ENCODE data around the gene BST2. TPM values are rescaled to one million over a fixed set of nuclear protein-coding genes. Genes with fewer than 3 reads are reported as not detected.

The BST2 gene
- total RNA-seq, 2 donors from 2014 or later, result 34.3 to 43.6 TPM

- WGBS, 2 donors, result 11 to 12% methylated on average over 17 to 26 of the region's 26 CpGs
- H3K27ac ChIP-seq, result no peak overlapping the region
- H3K4me1 ChIP-seq, result peaks cover 22% of the 10 kb centered on the region
- H3K4me3 ChIP-seq, result no peak overlapping the region
- DNase-seq, result no peak
- H3K9me3 ChIP-seq, result peaks cover 0 to 10% (median 0%) of the 10 kb centered on the region in 3 donors
- ATAC-seq, result no peak
- peaks cover 0 to 11% of the 10 kb centered on the region in 2 donors for H3K27me3 ChIP-seq
- H3K36me3 ChIP-seq (replicated peaks in 1 of 2; ENCODE audit: insufficient read depth in 1 of 2, low read depth in 2 of 2), result no peaks in the 10 kb centered on the region
- intact Hi-C loops (cut with DNase I), result no loop called here
- no peak for TF ChIP-seq CTCF (IDR thresholded peaks at IDR 0.05)
- TF ChIP-seq POLR2A (IDR thresholded peaks at IDR 0.05), result no peak
Observed at GRCh38 chr19:17391371-17392151, 13.9 kb downstream of the BST2 start.

- Histone ChIP-seq H3K4me1 (peaks cover 22% of the 10 kb centered on the region), H3K4me3 (no peak overlapping the region), H3K9me3 (peaks cover 0 to 10% (median 0%) of the 10 kb centered on the region in 3 donors), H3K27ac (no peak overlapping the region), H3K27me3 (peaks cover 0 to 11% of the 10 kb centered on the region in 2 donors), H3K36me3 (replicated peaks in 1 of 2; ENCODE audit: insufficient read depth in 1 of 2, low read depth in 2 of 2) (no peaks in the 10 kb centered on the region)
- intact Hi-C loops (cut with DNase I), result no loop called here
- WGBS, 2 donors, result 1 to 3% methylated on average over 17 to 50 of the region's 50 CpGs
- no peak for TF ChIP-seq POLR2A (IDR thresholded peaks at IDR 0.05)
- TF ChIP-seq CTCF (IDR thresholded peaks at IDR 0.05), result peak; percentile 50 to 84 (median 54)
- DNase-seq, result peak; percentile 80 to 88 (median 84)
- peak; percentile 97 for ATAC-seq
Observed at GRCh38 chr19:17390665-17391370, 14.6 kb downstream of the BST2 start.

GRCh38 chr19:17389957-17390664, 15.3 kb downstream of the BST2 start:
- ATAC-seq (no peak), DNase-seq (no peak)
- H3K4me3 ChIP-seq, result no peak overlapping the region
- H3K27me3 ChIP-seq, result peaks cover 0 to 11% of the 10 kb centered on the region in 2 donors
- peaks cover 0 to 10% (median 0%) of the 10 kb centered on the region in 3 donors for H3K9me3 ChIP-seq
- 35 to 58% methylated on average over 3 to 7 of the region's 37 CpGs for WGBS, 2 donors
- H3K27ac ChIP-seq, result no peak overlapping the region
- no peaks in the 10 kb centered on the region for H3K36me3 ChIP-seq (replicated peaks in 1 of 2; ENCODE audit: insufficient read depth in 1 of 2, low read depth in 2 of 2)
- TF ChIP-seq CTCF (IDR thresholded peaks at IDR 0.05) (no peak), POLR2A (IDR thresholded peaks at IDR 0.05) (no peak)
- H3K4me1 ChIP-seq, result peaks cover 22% of the 10 kb centered on the region
- intact Hi-C loops (cut with DNase I), result no loop called here

- no peak overlapping the region for H3K27ac ChIP-seq
- TF ChIP-seq POLR2A (IDR thresholded peaks at IDR 0.05), result no peak
- no peak for TF ChIP-seq CTCF (IDR thresholded peaks at IDR 0.05)
- H3K4me1 ChIP-seq, result peaks cover 22% of the 10 kb centered on the region
- ATAC-seq (no peak), DNase-seq (no peak)
- peaks cover 0 to 5% of the 10 kb centered on the region in 2 donors for H3K27me3 ChIP-seq
- intact Hi-C loops (cut with DNase I), result no loop called here
- no peak overlapping the region for H3K4me3 ChIP-seq
- peaks cover 0 to 10% (median 0%) of the 10 kb centered on the region in 3 donors for H3K9me3 ChIP-seq
- WGBS, 2 donors, result 12 to 28% methylated on average over 1 of the region's 1 CpG
- no peaks in the 10 kb centered on the region for H3K36me3 ChIP-seq (replicated peaks in 1 of 2; ENCODE audit: insufficient read depth in 1 of 2, low read depth in 2 of 2)
Observed at GRCh38 chr19:17389288-17389687, 16.1 kb downstream of the BST2 start.

Data from body of pancreas (tissue), 4 donors.